Parietal lobe (tissue), 1 donor: ENCODE data around the gene UVSSA. TPM values are rescaled to one million over a fixed set of nuclear protein-coding genes. Genes with fewer than 3 reads are reported as not detected.

Source experiments
- total RNA-seq: library from RNA; depleted of rRNA; stranded (reverse); fragments of >200 nt; gene quantifications from one replicate; pipeline ENCODE4 v1.2.3, GENCODE V29; 2014

The UVSSA gene
- total RNA-seq = 33.5 TPM

GRCh38 chr4:1346781-1347409 is at the start of gene UVSSA:
UVSSA (plus strand) TSS chr4:1347208; CDS start chr4:1348092, 884 bp downstream.

GRCh38 chr4:1406394-1406980 is 59.5 kb downstream of the UVSSA start, which contains the start of gene NKX1-1:
NKX1-1 (minus strand) TSS chr4:1406442; CDS start chr4:1406442, 0 bp downstream.

Other genes starting within 250 kb of the UVSSA start
- gene RNF212, start 233.6 kb upstream of the UVSSA start, total RNA-seq = 4.4 TPM
- 4.7 TPM for gene SPON2, start 174.6 kb upstream of the UVSSA start, total RNA-seq
- gene CTBP1, start 98.1 kb upstream of the UVSSA start, total RNA-seq = 213 TPM
- gene MAEA, start 57.3 kb upstream of the UVSSA start, total RNA-seq = 36.0 TPM
- not detected for gene NKX1-1, start 59.2 kb downstream of the UVSSA start, total RNA-seq